Fibroblast of skin of left quadriceps (primary cell): ENCODE data around the gene PTPRK.

Experiments
- DNase-seq, 2 experiments: peaks; one replicate each; pipeline ENCODE4 v3.0.0-alpha.2; 2013; ENCODE audit warnings: low read depth in 2 of 2

PTPRK gene

GRCh38 chr6:128520436-128521281, at the start of gene PTPRK:
Gene PTPRK (minus strand): TSS chr6:128520599. CDS start chr6:128520358, 241 bp downstream.
- peak; percentile 82 to 86 for DNase-seq

- peak; percentile 44 to 46 for DNase-seq
Observed at GRCh38 chr6:128567029-128567428, 46.6 kb upstream of the PTPRK start.

GRCh38 chr6:128560966-128561365, 40.6 kb upstream of the PTPRK start:
- no peak for DNase-seq

- DNase-seq: no peak
Observed at GRCh38 chr6:128558924-128559323, 38.5 kb upstream of the PTPRK start.

GRCh38 chr6:128558021-128558420, 37.6 kb upstream of the PTPRK start:
- DNase-seq: no peak

- DNase-seq: no peak
Observed at GRCh38 chr6:128557081-128557480, 36.7 kb upstream of the PTPRK start.

- DNase-seq: no peak
Observed at GRCh38 chr6:128554302-128554701, 33.9 kb upstream of the PTPRK start.

GRCh38 chr6:128541261-128541660, 20.9 kb upstream of the PTPRK start:
- DNase-seq: no peak

GRCh38 chr6:128538763-128539162, 18.4 kb upstream of the PTPRK start:
- no peak for DNase-seq

- DNase-seq: no peak
Observed at GRCh38 chr6:128532827-128533226, 12.4 kb upstream of the PTPRK start.

GRCh38 chr6:128532136-128532535, 11.7 kb upstream of the PTPRK start:
- no peak for DNase-seq

GRCh38 chr6:128531696-128532095, 11.3 kb upstream of the PTPRK start:
- DNase-seq: no peak

GRCh38 chr6:128528241-128528640, 7.8 kb upstream of the PTPRK start:
- no peak for DNase-seq

- DNase-seq: no peak
Observed at GRCh38 chr6:128527375-128527774, 7.0 kb upstream of the PTPRK start.

GRCh38 chr6:128526152-128526914, 5.9 kb upstream of the PTPRK start:
- DNase-seq: no peak

- DNase-seq: no peak
Observed at GRCh38 chr6:128525406-128525805, 5.0 kb upstream of the PTPRK start.

- no peak for DNase-seq
Observed at GRCh38 chr6:128521282-128521632, 858 bp upstream of the PTPRK start.

GRCh38 chr6:128519931-128520435, 416 bp downstream of the PTPRK start:
- no peak for DNase-seq

GRCh38 chr6:128519132-128519930, 1.1 kb downstream of the PTPRK start:
- DNase-seq: no peak

GRCh38 chr6:128518434-128519131, 1.8 kb downstream of the PTPRK start:
- no peak for DNase-seq

GRCh38 chr6:128517124-128517523, 3.3 kb downstream of the PTPRK start:
- no peak for DNase-seq
